B cell (primary cell): ENCODE results near the gene KLK2. TPM values are rescaled to one million over a fixed set of nuclear protein-coding genes. Genes with fewer than 3 reads are reported as not detected.

Experiments
- ATAC-seq: fragments of 200-7000 bp; cut with Tn5 transposase; one replicate; pipeline ENCODE4 v1.10.0; 2021; ENCODE audit warnings: low read depth, mild to moderate bottlenecking, moderate number of reproducible peaks, moderate library complexity
- CTCF ChIA-PET: fragments of 350-600 bp; sonication (Branson Sonifier 250); formaldehyde crosslinking; loops from one replicate; lab custom pipeline; 2021; ENCODE audit warnings: antibody characterized with exemption, inconsistent platforms; lab: Charles Lee
- POLR2A ChIA-PET: fragments of 350-600 bp; sonication (Branson Sonifier 250); formaldehyde crosslinking; loops from one replicate; lab custom pipeline; 2021; ENCODE audit warnings: antibody characterized with exemption; lab: Charles Lee
- DNase-seq: peaks from one replicate; pipeline ENCODE4 v3.0.0; 2013
- H2AFZ ChIP-seq: 2 replicates; pipeline ENCODE4 v1.6.1; 2012; ENCODE audit warnings: mild to moderate bottlenecking, low read depth, low read length; ENCODE audit not compliant: insufficient read depth, poor library complexity, severe bottlenecking
- H3K27ac ChIP-seq, 2 donors: 1 replicate in 1 of 2; 2 replicates in 1 of 2; pipeline ENCODE4 v1.5.1; 2012 to 2013; ENCODE audit warnings: low read length in 2 of 2, mild to moderate bottlenecking in 2 of 2, moderate library complexity in 1 of 2
- H3K27me3 ChIP-seq, 4 experiments: fragments of 200-600 bp in 1 of 4; sonication (generic) in 1 of 4; replicated peaks in 1 of 4; 1 replicate in 2 of 4; 2 replicates in 2 of 4; pipeline versions ENCODE4 v1.6.1 to v1.7.0; 2013 to 2016; ENCODE audit warnings: low read length in 3 of 4, mild to moderate bottlenecking in 2 of 4, mixed read lengths in 1 of 4, moderate library complexity in 1 of 4; ENCODE audit not compliant: insufficient read depth in 4 of 4, control insufficient read depth in 3 of 4; ENCODE audit errors: control extremely low read depth in 1 of 4
- H3K36me3 ChIP-seq, 2 experiments: replicated peaks in 1 of 2; 1 replicate in 1 of 2; 2 replicates in 1 of 2; pipeline versions ENCODE4 v1.6.1 to v1.7.1; 2013; ENCODE audit warnings: low read length in 1 of 2; ENCODE audit not compliant: insufficient read depth in 2 of 2, control insufficient read depth in 1 of 2; ENCODE audit errors: control extremely low read depth in 1 of 2, extremely low read depth in 1 of 2
- H3K4me1 ChIP-seq, 2 donors: fragments of 200-600 bp in 1 of 2; sonication (generic) in 1 of 2; 1 replicate in 1 of 2; 2 replicates in 1 of 2; pipeline versions ENCODE4 v1.5.1 to v1.6.1; 2013 to 2017; ENCODE audit warnings: low read length in 2 of 2; ENCODE audit not compliant: control insufficient read depth in 2 of 2, insufficient read depth in 2 of 2
- H3K4me2 ChIP-seq: replicated peaks from 2 replicates; pipeline ENCODE3; 2012; ENCODE audit warnings: mild to moderate bottlenecking, low read depth, low read length; ENCODE audit not compliant: poor library complexity, severe bottlenecking
- H3K4me3 ChIP-seq, 5 experiments: fragments of 200-600 bp in 1 of 5; sonication (generic) in 1 of 5; 1 replicate in 3 of 5; 2 replicates in 2 of 5; pipeline versions ENCODE4 v1.5.1 to v1.7.0; 2011 to 2016; ENCODE audit warnings: low read length in 4 of 5, mild to moderate bottlenecking in 4 of 5, low read depth in 2 of 5, control low read depth in 1 of 5, moderate library complexity in 1 of 5; ENCODE audit not compliant: insufficient read depth in 1 of 5; ENCODE audit errors: control extremely low read depth in 1 of 5, extremely low read depth in 1 of 5
- H3K79me2 ChIP-seq: fragments of 200-600 bp; sonication (generic); one replicate; pipeline ENCODE4 v1.6.0; 2016; ENCODE audit warnings: low read length; ENCODE audit not compliant: control insufficient read depth, insufficient read depth
- H3K9ac ChIP-seq: fragments of 200-600 bp; sonication (generic); 2 replicates; pipeline ENCODE4 v1.6.1; 2017; ENCODE audit warnings: mild to moderate bottlenecking, low read length, moderate library complexity
- H3K9me3 ChIP-seq, 3 donors: one replicate each; pipeline versions ENCODE4 v1.6.1 to v1.7.1; 2013; ENCODE audit warnings: low read length in 2 of 3; ENCODE audit not compliant: control insufficient read depth in 2 of 3, insufficient read depth in 1 of 3; ENCODE audit errors: control extremely low read depth in 1 of 3
- H4K20me1 ChIP-seq: 2 replicates; pipeline ENCODE4 v1.6.0; 2012; ENCODE audit warnings: mild to moderate bottlenecking, low read length; ENCODE audit not compliant: insufficient read depth, control insufficient read depth, poor library complexity, severe bottlenecking
- H3K27ac Mint-ChIP-seq: one replicate; pipeline ENCODE4 v1.8.0; 2021; ENCODE audit warnings: mixed read lengths
- H3K27me3 Mint-ChIP-seq: one replicate; pipeline ENCODE4 v1.8.0; 2021; ENCODE audit warnings: mixed read lengths
- H3K4me1 Mint-ChIP-seq: one replicate; pipeline ENCODE4 v1.8.0; 2021; ENCODE audit warnings: mixed read lengths
- H3K4me3 Mint-ChIP-seq: one replicate; pipeline ENCODE4 v1.8.0; 2021; ENCODE audit warnings: mixed read lengths
- H3K9me3 Mint-ChIP-seq: one replicate; pipeline ENCODE4 v1.8.0; 2022; ENCODE audit warnings: mixed read lengths; ENCODE audit not compliant: insufficient read depth
- EZH2 ChIP-seq: IDR thresholded peaks from 2 replicates; pipeline ENCODE4 v1.6.1; 2012; ENCODE audit warnings: borderline replicate concordance, low read depth, mild to moderate bottlenecking, moderate library complexity, low read length; ENCODE audit not compliant: insufficient read depth, poor library complexity, severe bottlenecking
- WGBS: methylation state at CpG from one replicate; pipeline ENCODE4 v1.1.5; 2013; ENCODE audit warnings: missing lambda C conversion rate; ENCODE audit not compliant: insufficient coverage; 5-methylcytosine and 5-hydroxymethylcytosine counted together
- intact Hi-C: fragments of 100-400 bp; cut with micrococcal nuclease; formaldehyde crosslinking; loops from one replicate; pipeline ENCODE4 v1.10.0; 2022
- polyA plus RNA-seq: library from polyadenylated mRNA; depleted of rRNA; stranded (reverse); fragments of >200 nt; gene quantifications from 2 replicates; pipeline ENCODE4 v1.2.3, GENCODE V29; 2012
- total RNA-seq, 2 donors: library from RNA; stranded (reverse); fragments of 120-200 nt in 1 of 2; gene quantifications; 1 replicate in 1 of 2; 2 replicates in 1 of 2; pipeline versions ENCODE4 v1.2.3 to v1.2.4, GENCODE V29; 2013 to 2022
- TF ChIP-seq, protein P1 (sequence below): fragments of 200-600 bp; IDR thresholded peaks from one replicate; pipeline ENCODE4 v1.8.0; 2022; ENCODE audit warnings: antibody characterized with exemption, mild to moderate bottlenecking

Gene KLK2
- total and polyA plus RNA-seq, 2 donors (not counting 1 experiment from before 2014, with no cell fraction given), result 0.60 to 1.7 TPM

DNA sequence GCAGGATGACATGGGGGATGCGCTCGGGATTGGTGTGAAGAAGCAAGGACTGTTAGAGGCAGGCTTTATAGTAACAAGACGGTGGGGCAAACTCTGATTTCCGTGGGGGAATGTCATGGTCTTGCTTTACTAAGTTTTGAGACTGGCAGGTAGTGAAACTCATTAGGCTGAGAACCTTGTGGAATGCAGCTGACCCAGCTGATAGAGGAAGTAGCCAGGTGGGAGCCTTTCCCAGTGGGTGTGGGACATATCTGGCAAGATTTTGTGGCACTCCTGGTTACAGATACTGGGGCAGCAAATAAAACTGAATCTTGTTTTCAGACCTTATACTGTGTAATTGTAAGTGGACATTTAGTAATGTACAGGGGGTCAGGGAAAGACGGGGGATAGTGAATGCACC is 7.0 kb downstream of the KLK2 start:
- no peak overlapping the region for H2AFZ ChIP-seq
- H3K4me1 ChIP-seq, result peaks cover 15 to 20% of the 10 kb centered on the region in 2 donors
- H3K4me2 ChIP-seq, result no peak overlapping the region
- H3K4me3 ChIP-seq, result no peak overlapping the region
- CTCF ChIA-PET, result no interaction called here
- H3K27me3 ChIP-seq, result no peaks in the 10 kb centered on the region
- H3K27me3 Mint-ChIP-seq, result peaks cover 9% of the 10 kb centered on the region
- DNase-seq (no peak), ATAC-seq (no peak)
- no peak overlapping the region for H3K9ac ChIP-seq
- H4K20me1 ChIP-seq, result no peaks in the 10 kb centered on the region
- no peak for TF ChIP-seq EZH2
- TF ChIP-seq, protein P1, sequence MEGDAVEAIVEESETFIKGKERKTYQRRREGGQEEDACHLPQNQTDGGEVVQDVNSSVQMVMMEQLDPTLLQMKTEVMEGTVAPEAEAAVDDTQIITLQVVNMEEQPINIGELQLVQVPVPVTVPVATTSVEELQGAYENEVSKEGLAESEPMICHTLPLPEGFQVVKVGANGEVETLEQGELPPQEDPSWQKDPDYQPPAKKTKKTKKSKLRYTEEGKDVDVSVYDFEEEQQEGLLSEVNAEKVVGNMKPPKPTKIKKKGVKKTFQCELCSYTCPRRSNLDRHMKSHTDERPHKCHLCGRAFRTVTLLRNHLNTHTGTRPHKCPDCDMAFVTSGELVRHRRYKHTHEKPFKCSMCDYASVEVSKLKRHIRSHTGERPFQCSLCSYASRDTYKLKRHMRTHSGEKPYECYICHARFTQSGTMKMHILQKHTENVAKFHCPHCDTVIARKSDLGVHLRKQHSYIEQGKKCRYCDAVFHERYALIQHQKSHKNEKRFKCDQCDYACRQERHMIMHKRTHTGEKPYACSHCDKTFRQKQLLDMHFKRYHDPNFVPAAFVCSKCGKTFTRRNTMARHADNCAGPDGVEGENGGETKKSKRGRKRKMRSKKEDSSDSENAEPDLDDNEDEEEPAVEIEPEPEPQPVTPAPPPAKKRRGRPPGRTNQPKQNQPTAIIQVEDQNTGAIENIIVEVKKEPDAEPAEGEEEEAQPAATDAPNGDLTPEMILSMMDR, result no peak
- H3K27ac ChIP-seq, result no peak overlapping the region
- H3K9me3 ChIP-seq, result no peaks in the 10 kb centered on the region
- no peaks in the 10 kb centered on the region for H3K79me2 ChIP-seq
- POLR2A ChIA-PET, result no interaction called here
- no peak overlapping the region for H3K4me3 Mint-ChIP-seq
- H3K36me3 ChIP-seq, result no peaks in the 10 kb centered on the region
- intact Hi-C loops, result no loop called here
- no peaks in the 10 kb centered on the region for H3K9me3 Mint-ChIP-seq
- peaks cover 7% of the 10 kb centered on the region for H3K4me1 Mint-ChIP-seq
- H3K27ac Mint-ChIP-seq, result no peak overlapping the region
- 85% methylated on average over 5 of the region's 5 CpGs for WGBS

DNA sequence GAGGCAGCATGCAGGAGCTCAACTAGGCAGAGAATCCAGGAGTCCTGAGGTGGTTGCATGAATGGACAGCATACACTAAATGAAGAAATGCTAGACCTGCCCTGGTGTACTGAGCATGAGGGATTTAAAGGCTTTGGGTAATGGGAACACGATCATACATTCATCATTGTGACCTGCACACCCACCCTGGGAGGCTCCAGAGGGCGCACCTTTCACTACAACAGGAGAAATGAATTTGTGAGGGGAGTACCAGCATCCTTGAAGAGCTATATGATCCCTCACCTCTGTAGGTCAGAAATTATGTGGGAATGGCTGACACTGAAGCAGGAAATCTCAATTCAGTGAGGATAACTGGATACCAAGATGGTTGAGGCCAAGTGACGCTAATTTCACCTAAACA is 8.9 kb downstream of the KLK2 start:
- no peaks in the 10 kb centered on the region for H3K9me3 ChIP-seq
- H3K36me3 ChIP-seq, result no peaks in the 10 kb centered on the region
- H3K9ac ChIP-seq, result no peak overlapping the region
- intact Hi-C loops, result no loop called here
- H3K27ac Mint-ChIP-seq, result no peak overlapping the region
- H3K4me2 ChIP-seq, result no peak overlapping the region
- no peak for DNase-seq
- POLR2A ChIA-PET, result no interaction called here
- no CpG with 5 or more reads among the region's 3 CpGs for whole genome bisulfite sequencing
- TF ChIP-seq, protein P1, result no peak
- H3K27ac ChIP-seq, result no peak overlapping the region
- CTCF ChIA-PET, result interaction anchor here (0.8 to 1.8 kb wide), 2 partner anchors 40 to 44 kb away, joined by 3 to 13 read pairs; no protein-coding TSS in a partner anchor
- H4K20me1 ChIP-seq, result no peaks in the 10 kb centered on the region
- H3K4me3 Mint-ChIP-seq, result no peak overlapping the region
- peaks cover under 1 to 5% of the 10 kb centered on the region in 2 donors for H3K4me1 ChIP-seq
- peaks cover 19% of the 10 kb centered on the region for H3K27me3 Mint-ChIP-seq
- no peaks in the 10 kb centered on the region for H3K27me3 ChIP-seq
- no peak overlapping the region for H3K4me3 ChIP-seq
- H3K4me1 Mint-ChIP-seq, result peaks cover 7% of the 10 kb centered on the region
- no peak overlapping the region for H2AFZ ChIP-seq
- H3K9me3 Mint-ChIP-seq, result no peaks in the 10 kb centered on the region
- H3K79me2 ChIP-seq, result no peaks in the 10 kb centered on the region
- ATAC-seq, result no peak
